Stimulated activated CD8-positive, alpha-beta memory T cell treated with anti-CD3 and anti-CD28 coated beads, Interleukin-2, amount 100 ng/mL, for 1 hour (primary cell): Measurements from ENCODE around the gene BRSK2.
"Not testable (repeated sequence)": the region's sequence is repeated elsewhere in the genome, so short reads cannot be mapped to it uniquely, and the experiment has no call there.

Experiments
- DNase-seq, 2 donors: peaks; one replicate each; pipeline ENCODE4 v3.0.0-alpha.2; 2020; ENCODE audit warnings: low read depth in 2 of 2

BRSK2 gene

DNA sequence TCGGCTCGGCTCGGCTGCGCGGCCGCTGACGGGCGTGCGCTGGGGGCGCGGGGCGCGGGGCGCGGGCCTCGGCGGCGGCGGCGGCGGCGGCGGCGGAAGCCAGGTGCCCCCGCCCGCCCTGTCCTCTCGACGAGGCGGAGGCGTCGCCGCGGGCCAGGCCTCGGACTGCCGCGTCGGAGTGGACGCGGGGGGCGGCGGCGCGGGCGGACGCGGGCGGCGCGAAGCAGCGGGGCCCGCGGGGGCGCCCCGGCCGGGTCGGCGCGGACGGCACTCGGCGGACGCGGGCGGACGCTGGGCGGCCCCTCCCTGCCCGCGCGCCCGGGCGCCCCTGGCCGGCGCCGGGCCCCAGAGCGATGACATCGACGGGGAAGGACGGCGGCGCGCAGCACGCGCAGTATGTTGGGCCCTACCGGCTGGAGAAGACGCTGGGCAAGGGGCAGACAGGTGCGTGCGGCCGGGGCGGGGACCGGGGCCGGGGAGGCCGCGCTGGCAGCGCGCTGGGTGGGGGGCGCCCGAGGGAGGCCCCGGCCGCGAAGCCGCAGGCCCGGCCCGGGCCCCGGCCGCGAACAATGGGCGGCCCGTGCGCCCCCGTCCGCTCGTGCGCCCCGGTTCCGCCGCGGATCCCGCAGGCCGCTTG lies at the start of gene BRSK2:
Gene BRSK2, plus strand, starts transcription at position 3 of the 637 bp plus-strand sequence. Its CDS starts 351 bp downstream, at position 354.
- no peak for DNase-seq

GRCh38 chr11:1340111-1340510 lies 49.6 kb upstream of the BRSK2 start:
- no peak for DNase-seq

GRCh38 chr11:1341226-1341625 lies 48.5 kb upstream of the BRSK2 start:
- DNase-seq: not testable (repeated sequence)

DNA sequence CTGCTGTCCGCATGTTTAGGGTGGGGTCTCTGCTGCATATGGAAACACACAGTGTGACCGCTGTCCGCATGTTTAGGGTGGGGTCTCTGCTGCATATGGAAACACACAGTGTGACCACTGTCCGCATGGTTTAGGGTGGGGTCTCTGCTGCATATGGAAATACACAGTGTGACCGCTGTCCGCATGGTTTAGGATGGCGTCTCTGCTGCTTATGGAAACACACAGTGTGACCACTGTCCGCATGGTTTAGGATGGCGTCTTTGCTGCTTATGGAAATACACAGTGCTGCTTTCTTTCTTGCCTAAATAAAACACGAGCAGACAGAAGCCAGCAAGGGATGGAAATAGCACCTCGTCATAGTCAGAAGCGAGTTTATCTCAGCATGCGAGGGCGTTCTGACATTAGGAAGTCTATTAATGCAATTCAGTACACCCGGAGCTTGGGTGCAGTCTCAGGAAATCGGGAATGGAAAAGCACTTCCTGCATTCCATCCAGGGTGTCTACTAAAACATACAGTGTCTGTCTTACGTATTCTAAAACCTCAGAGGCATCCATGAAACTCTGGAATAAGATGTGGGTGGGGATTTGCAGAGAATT lies 47.7 kb upstream of the BRSK2 start:
- no peak for DNase-seq

DNA sequence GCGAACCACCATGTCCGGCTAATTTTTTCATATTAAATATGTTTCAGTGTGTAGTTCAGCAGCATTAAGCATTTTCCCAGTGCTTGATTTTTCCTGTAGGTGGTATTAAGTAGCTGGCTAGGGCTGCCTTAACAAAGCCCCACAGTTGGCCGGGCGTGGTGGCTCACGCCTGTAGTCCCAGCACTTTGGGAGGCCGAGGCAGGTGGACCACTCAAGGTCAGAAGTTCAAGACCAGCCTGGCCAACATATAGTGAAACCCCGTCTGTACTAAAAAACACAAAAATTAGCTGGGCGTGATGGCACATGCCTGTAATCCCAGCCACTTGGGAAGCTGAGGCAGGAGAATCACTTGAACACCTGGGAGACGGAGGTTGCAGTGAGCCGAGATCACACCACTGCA lies 46.8 kb upstream of the BRSK2 start:
- DNase-seq: no peak

DNA sequence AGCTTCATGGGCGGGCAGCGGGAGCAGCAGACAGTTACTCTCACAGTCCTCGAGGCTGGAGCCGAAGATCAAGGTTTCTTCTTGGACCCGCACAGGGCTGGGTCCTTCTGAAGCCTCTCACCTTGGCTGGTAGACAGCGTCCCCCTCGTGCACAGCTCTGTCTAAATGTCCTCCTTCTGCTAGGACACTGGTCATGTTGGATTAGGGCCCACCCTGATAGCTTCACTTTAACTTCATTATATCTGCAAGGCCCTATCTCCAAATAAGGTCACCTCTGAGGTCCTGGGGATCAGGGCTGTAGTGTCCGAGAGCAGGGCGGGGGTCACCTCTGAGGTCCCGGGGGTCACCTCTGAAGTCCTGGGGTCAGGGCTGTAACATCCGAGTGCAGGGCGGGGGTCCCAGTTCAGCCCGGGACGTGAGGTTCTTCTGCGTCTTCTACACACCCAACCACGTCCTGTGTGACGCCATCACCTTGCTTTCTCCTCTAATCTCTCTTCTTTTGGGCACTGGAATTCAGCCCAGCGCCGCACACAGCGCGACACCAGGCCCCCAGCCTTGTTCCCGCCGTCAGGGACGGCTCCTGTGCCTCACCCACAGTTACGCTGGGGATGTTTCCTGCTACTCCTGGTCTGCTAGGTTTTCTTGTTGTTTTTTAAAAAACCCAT lies 46.2 kb upstream of the BRSK2 start:
- DNase-seq: no peak

DNA sequence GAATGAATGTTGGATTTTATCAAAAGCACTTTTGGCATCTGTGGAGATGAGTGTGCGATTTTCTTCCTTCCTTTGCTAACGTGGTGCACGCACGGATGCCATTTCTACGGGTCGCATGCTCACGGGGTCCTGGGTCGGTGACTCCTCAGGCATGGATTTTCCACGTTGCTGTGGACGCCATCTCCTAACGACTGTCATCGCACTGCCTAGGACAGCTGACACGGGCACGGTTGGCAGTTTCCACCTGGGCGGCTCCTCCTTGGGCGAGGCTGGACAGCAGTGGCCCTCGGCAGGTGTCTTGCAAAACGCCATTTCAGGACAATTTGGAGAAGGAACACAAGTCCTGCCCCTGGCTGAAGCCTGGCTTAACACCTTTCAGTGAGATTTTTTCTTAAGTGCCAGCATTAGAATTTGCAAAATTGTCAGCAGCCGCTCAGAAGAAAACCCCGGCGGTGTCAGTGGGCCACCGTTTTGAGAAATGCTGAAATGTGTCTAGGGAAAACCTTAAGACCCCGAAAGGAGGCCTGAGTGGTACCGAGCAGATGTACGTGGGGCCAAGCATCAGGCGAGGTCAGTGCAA lies 45.6 kb upstream of the BRSK2 start:
- no peak for DNase-seq

GRCh38 chr11:1345737-1346513 lies 43.8 kb upstream of the BRSK2 start:
- no peak for DNase-seq

- no peak for DNase-seq
These were observed 42.9 kb upstream of the BRSK2 start for GRCh38 chr11:1346669-1347390.

DNA sequence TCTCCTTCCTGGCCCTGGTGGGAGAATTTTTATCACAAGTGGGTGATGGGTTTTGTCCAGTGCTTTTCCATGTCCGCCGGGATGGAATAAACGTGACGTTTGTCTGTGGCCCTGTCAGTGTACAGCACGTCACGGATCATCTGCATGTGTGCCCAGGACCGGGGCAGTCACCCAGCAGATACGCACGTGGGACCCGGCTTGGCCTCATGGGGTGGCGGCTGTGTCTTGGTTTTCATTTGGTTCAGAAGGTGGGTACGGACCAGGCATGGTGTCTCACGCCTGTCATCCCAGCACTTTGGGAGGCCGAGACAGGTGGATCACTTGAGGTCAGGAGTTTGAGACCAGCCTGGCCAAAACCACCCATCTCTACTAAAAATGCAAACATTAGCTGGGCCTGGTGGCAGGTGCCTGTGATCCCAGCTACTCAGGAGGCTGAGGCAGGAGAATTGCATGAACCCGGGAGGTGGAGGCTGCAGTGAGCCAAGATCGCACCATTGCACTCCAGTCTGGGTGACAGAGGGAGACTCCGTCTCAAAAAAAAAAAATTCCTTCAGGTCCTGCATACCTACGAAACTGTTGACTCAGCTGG lies 42.2 kb upstream of the BRSK2 start:
- DNase-seq: not testable (repeated sequence)

DNA sequence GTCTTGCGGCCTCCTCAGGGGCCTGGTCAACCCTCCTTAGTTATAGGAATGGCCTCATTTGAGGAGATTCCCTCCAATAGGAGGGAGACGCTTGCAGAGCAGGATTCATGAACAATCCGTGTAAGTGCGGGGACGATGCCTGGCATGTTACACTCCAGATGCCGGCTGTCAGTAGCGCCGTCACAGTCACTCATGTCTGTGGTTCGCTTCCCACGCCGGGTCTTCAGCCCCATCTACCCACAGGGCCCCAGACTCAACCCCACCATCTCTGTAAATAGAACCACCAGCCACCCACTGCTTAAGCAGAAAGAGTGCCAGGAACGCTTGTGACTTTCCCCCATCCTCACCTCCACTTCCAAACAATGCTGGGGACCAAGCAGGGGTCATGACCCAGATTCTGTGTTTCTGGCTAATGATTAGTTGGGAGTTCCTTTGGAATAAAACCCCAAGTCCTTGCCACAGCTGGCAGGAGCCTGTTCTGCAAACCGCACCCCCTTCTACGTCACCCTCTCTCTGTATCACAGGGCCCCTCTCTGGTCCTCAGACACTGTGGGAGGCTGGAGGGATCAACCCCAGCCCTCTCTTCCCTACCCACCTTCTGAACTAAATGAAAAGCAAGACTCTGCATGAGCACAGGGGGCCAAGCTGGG lies 41.5 kb upstream of the BRSK2 start:
- no peak for DNase-seq

DNA sequence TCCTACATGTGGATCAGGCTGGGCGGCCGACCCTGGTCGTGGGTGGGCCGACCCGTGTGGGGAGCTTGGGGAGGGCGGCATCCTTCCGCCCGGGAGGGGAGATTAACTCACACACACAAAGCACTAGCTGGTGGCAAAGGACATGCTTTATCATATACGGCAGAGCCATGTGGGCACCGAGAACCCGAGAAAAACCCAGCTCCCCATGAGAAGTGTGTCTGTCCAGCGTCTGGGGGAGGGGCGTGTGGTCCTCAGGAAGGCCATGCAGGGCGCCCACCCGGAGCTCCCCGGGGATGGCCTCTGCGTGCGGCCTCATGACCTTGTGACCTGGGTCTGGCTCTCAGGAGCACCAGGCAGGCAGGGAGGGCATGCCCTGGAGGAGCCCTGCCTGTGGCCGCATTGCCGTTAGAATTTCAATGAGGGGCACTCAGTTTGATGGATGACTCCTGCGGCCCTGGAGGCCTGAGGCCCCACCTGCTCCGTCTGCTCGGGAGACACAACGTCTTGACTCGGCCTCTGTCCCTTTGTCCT lies 40.9 kb upstream of the BRSK2 start:
- DNase-seq: no peak

GRCh38 chr11:1349327-1350041 lies 40.2 kb upstream of the BRSK2 start:
- DNase-seq: no peak

GRCh38 chr11:1350086-1350725 lies 39.5 kb upstream of the BRSK2 start:
- no peak for DNase-seq

DNA sequence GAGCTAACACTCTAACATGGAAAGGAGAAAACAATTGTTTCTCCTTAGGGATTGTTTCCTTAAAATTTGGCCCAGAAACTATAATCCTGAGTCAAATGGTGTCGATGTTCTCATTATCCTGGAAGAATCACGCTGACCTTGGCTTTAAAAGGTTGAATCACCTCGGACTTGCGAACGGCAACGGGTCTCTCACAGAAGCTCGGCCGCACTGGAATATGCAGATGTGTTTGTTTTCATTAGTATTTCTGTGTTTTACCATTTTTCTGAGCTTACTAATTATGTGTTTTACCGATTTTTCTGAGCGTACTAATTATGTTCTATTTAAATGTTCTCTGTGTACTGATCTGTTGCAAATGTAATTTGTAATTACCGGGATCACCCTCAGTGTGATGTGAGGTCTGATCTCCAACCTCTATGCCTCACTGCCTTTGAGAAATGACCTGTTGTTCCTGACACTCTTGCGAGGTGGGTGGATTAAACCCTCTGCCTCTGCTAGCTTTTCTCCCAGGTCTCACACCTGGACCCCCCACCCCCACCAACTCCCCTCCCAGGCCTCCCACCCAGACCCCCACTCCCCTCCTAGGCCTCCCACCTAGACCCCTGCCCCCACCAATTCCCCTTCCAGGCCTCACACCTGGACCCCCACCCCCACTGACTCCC lies 38.3 kb upstream of the BRSK2 start:
- no peak for DNase-seq

DNA sequence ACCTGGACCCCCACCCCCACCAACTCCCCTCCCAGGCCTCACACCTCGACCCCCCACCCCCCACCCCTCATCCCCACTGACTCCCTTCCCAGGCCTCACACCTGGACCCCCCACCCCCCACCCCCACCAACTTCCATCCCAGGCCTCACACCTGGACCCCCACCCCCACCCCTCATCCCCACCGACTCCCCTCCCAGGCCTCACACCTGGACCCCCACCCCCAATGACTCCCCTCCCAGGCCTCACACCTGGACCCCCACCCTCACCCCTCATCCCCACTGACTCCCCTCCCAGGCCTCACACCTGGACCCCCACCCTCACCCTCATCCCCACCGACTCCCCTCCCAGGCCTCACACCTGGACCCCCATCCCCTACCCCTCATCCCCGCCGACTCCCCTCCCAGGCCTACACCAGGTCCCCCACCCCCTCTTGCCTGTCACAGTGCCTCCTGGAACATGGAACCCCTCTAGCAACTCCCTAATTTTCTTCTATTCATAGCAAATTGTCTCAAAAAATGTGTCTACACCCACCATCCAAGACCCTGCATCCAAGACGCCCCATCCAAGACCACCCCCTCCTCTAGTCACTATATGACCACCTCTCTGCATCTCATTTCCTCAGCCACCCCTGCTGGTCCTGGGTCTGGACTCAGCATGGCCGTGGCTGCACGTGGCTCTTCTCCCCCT lies 36.9 kb upstream of the BRSK2 start:
- no peak for DNase-seq

DNA sequence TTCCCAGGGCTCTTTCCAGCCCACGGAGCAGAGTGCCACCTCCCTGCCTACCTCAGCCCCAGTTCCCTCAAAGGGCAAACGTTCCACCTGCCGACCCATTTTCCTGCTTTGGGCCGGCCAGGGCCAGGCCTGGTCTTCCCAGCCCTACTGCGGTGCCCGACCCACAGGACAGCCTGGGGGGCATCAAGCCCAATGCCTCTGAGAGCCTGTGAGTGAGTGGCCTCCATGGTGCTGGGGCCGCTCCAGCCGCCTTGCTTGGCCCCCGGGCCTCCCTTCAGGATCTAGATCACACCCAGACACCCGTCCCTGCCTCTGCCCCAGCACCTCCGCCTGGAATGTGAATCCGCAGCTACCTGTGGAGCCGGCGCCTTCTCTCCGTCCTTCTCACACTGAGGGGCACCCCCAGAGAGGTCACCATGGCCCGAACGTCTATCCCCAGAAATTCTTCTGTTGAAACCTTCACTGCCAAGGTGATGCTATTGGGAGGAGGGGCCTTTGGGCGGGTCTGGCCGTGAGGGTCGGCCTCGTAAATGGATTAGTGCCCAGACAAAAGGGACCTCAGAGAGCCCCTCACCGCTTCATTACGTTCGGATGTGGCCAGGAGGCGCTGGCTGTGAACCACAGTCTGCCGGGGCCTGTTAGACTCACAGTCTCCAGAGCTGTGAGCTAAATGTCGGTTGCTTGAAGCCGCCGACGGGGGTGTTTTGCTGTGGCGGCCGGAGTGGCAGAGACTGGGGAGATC lies 36.2 kb upstream of the BRSK2 start:
- DNase-seq: no peak
